ENCODE data around the gene TMIE. TPM values are rescaled to one million over a fixed set of nuclear protein-coding genes. Genes with fewer than 3 reads are reported as not detected.

The TMIE gene
- total and polyA plus RNA-seq, 9 of the 15 experiments (the other 6 are each of a cell fraction or from before 2014, with no cell fraction given), result not detected

DNA sequence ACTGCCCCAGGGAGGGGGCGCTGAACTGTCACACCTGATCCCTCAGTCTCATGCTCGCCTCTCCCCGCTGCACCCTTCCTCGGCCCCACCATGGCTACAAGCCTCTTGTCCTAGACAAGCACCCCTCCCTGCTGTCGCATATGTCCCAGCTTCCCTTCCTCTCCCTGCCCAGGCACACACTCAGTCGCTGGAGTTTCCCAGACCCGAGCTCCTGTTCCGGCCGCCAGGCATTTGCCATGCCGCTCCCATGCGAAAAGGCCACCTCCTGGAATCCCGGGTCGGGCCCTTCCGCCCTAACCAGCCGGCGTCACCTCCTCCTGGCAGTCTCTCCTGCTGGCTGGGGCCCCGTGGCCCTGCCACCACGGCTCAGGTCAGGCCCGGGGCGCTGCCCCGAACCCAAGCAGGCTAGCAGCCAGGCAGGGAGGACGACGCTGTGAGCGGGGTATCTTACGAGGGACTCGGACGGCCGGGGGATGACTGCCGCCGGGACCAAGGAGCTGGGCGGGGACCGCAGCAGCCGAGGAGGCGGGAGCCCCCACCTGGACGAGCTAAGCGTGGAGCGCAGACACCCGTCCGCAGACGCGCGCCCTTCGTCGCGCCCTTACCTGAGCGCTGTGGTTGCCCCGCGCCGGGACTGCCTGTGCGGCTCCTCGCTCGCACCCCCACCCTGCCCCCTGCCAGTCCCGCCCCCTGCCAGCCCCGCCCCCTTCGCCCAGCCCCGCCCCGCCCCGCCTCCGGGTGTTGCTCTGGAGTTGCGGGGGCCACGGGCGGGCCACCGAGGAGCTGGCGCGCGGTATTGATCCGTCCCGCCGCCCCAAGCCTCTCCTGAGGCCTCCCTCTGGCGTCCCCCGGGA, 7.9 kb upstream of the TMIE start, which contains the start of gene ALS2CL (continued):
- TF ChIP-seq, protein P1, sequence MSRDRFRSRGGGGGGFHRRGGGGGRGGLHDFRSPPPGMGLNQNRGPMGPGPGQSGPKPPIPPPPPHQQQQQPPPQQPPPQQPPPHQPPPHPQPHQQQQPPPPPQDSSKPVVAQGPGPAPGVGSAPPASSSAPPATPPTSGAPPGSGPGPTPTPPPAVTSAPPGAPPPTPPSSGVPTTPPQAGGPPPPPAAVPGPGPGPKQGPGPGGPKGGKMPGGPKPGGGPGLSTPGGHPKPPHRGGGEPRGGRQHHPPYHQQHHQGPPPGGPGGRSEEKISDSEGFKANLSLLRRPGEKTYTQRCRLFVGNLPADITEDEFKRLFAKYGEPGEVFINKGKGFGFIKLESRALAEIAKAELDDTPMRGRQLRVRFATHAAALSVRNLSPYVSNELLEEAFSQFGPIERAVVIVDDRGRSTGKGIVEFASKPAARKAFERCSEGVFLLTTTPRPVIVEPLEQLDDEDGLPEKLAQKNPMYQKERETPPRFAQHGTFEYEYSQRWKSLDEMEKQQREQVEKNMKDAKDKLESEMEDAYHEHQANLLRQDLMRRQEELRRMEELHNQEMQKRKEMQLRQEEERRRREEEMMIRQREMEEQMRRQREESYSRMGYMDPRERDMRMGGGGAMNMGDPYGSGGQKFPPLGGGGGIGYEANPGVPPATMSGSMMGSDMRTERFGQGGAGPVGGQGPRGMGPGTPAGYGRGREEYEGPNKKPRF (IDR thresholded peaks at IDR 0.05; ENCODE audit: low read depth, low read length), result no peak
- TF ChIP-seq ZNF444 (CRISPR knock-in tag; IDR thresholded peaks at IDR 0.05) (no peak), CBFA2T2 (conservative IDR thresholded peaks at IDR 0.05) (no peak), ZNF449 (CRISPR knock-in tag; IDR thresholded peaks at IDR 0.05) (no peak), CTBP1 (IDR thresholded peaks at IDR 0.05; ENCODE audit: borderline replicate concordance) (peak; percentile 45; the same call in 1 of the 2 replicates), RERE (CRISPR knock-in tag; IDR thresholded peaks at IDR 0.05; ENCODE audit: borderline replicate concordance) (peak; percentile 67; the same call in 1 of the 2 replicates), FUS (optimal IDR thresholded peaks at IDR 0.05; ENCODE audit: low read depth, low read length) (no peak), MTA2 (IDR thresholded peaks at IDR 0.05; ENCODE audit: low read depth) (no peak), BCL6 (CRISPR knock-in tag; IDR thresholded peaks at IDR 0.05) (no peak), YY1 (IDR thresholded peaks at IDR 0.05; ENCODE audit: borderline replicate concordance in 1 of 3, control insufficient read depth in 1 of 3, extremely low read depth in 1 of 3, insufficient read depth in 3 of 3, insufficient read length in 1 of 3, insufficient replicate concordance in 2 of 3, low read depth in 1 of 3, low read length in 2 of 3) (no peak), ZBTB7A (IDR thresholded peaks at IDR 0.05; ENCODE audit: borderline replicate concordance, control insufficient read depth, low read depth, low read length) (peak; percentile 16; the same call in 1 of the 2 replicates), HNRNPUL1 (IDR thresholded peaks at IDR 0.05; ENCODE audit: low read length) (no peak), SREBF2 (CRISPR knock-in tag; IDR thresholded peaks at IDR 0.05) (no peak), E2F5 (CRISPR knock-in tag; IDR thresholded peaks at IDR 0.05) (no peak), ZNF830 (CRISPR knock-in tag; IDR thresholded peaks at IDR 0.05) (0 out of 2 replicates have a peak, but pooled peaks have one; percentile 24), MECOM (CRISPR knock-in tag; IDR thresholded peaks at IDR 0.05) (no peak), ZFX (CRISPR knock-in tag; IDR thresholded peaks at IDR 0.05) (peak; percentile 43; the same call in 1 of the 2 replicates)

All from K562 (cell line).